Endodermal cell (in vitro differentiated cells): ENCODE measurements around the gene ARPC5. TPM values are rescaled to one million over a fixed set of nuclear protein-coding genes. Genes with fewer than 3 reads are reported as not detected.
"Not testable (repeated sequence)": the region's sequence is repeated elsewhere in the genome, so short reads cannot be mapped to it uniquely, and the experiment has no call there.

Source experiments
- DNase-seq: peaks from one replicate; pipeline ENCODE4 v3.0.0-alpha.2; 2017
- H3K27ac ChIP-seq: 2 replicates; pipeline ENCODE4 v1.5.1; 2013; ENCODE audit warnings: mild to moderate bottlenecking, low read depth, low read length, moderate library complexity
- H3K27me3 ChIP-seq: 2 replicates; pipeline ENCODE4 v1.6.1; 2013; ENCODE audit warnings: mild to moderate bottlenecking, low read length, moderate library complexity; ENCODE audit not compliant: insufficient read depth, control insufficient read depth, poor library complexity, severe bottlenecking
- H3K36me3 ChIP-seq: 2 replicates; pipeline ENCODE4 v1.7.0; 2013; ENCODE audit warnings: mild to moderate bottlenecking, low read length, moderate library complexity; ENCODE audit not compliant: control insufficient read depth, insufficient read depth
- H3K4me1 ChIP-seq: one replicate; pipeline ENCODE4 v1.7.0; 2013; ENCODE audit warnings: low read length; ENCODE audit not compliant: control insufficient read depth, insufficient read depth
- H3K4me3 ChIP-seq: 2 replicates; pipeline ENCODE4 v1.5.1; 2013; ENCODE audit warnings: mild to moderate bottlenecking, low read length, moderate library complexity
- H3K9ac ChIP-seq: 2 replicates; pipeline ENCODE4 v1.6.1; 2013; ENCODE audit warnings: mild to moderate bottlenecking, low read length, moderate library complexity; ENCODE audit not compliant: poor library complexity, severe bottlenecking; ENCODE audit errors: extremely low read depth
- H3K9me3 ChIP-seq: 2 replicates; pipeline ENCODE4 v1.6.1; 2013; ENCODE audit warnings: mild to moderate bottlenecking, low read length, moderate library complexity; ENCODE audit not compliant: control insufficient read depth
- H3K27ac Mint-ChIP-seq: 2 replicates; pipeline ENCODE4 v1.8.0; 2020; ENCODE audit warnings: mixed read lengths
- H3K27me3 Mint-ChIP-seq: 2 replicates; pipeline ENCODE4 v1.8.0; 2021; ENCODE audit warnings: mild to moderate bottlenecking, mixed read lengths; ENCODE audit not compliant: insufficient read depth
- H3K36me3 Mint-ChIP-seq: 2 replicates; pipeline ENCODE4 v1.8.0; 2020; ENCODE audit warnings: low read depth, mixed read lengths
- H3K4me1 Mint-ChIP-seq: 2 replicates; pipeline ENCODE4 v1.8.0; 2020; ENCODE audit warnings: mixed read lengths
- H3K4me3 Mint-ChIP-seq: 2 replicates; pipeline ENCODE4 v1.8.0; 2020; ENCODE audit warnings: mild to moderate bottlenecking, moderate library complexity, mixed read lengths
- H3K9me3 Mint-ChIP-seq: 2 replicates; pipeline ENCODE4 v1.8.0; 2020; ENCODE audit warnings: mild to moderate bottlenecking, mixed read lengths
- CTCF ChIP-seq: fragments of 200-600 bp; sonication (generic); conservative IDR thresholded peaks from 2 replicates; pipeline ENCODE4 v1.5.0; 2021; ENCODE audit warnings: antibody characterized with exemption, mild to moderate bottlenecking
- WGBS, 2 experiments: methylation state at CpG; one replicate each; pipeline versions ENCODE4 v1.1.5 to v1.1.7; 2013; ENCODE audit warnings: missing lambda C conversion rate in 2 of 2, mixed read lengths in 1 of 2; ENCODE audit not compliant: insufficient coverage in 1 of 2, insufficient read length in 1 of 2; 5-methylcytosine and 5-hydroxymethylcytosine counted together
- total RNA-seq, 2 donors: library from RNA; stranded (reverse); fragmentation: NEBNext Ultra II Directional in 1 of 2; extraction: Animal tissue kit (Norgen Biotek cat#: 25700) in 1 of 2; gene quantifications; 2 replicates in 1 of 2; 3 replicates in 1 of 2; pipeline ENCODE4 v1.2.1, GENCODE V29; 2021

Gene ARPC5
- total RNA-seq, 2 donors from 2014 or later, result 78.7 to 99.5 TPM

GRCh38 chr1:183628537-183628936, 7.0 kb downstream of the ARPC5 start:
- TF ChIP-seq CTCF, result no peak
- Histone ChIP-seq H3K27me3 (no peaks in the 10 kb centered on the region), H3K9ac (no peak overlapping the region), H3K4me1 (no peaks in the 10 kb centered on the region), H3K27ac (no peak overlapping the region), H3K4me3 (no peak overlapping the region), H3K9me3 (peaks cover 9% of the 10 kb centered on the region), H3K36me3 (peaks cover 69% of the 10 kb centered on the region)
- H3K36me3 Mint-ChIP-seq, result peaks cover 39% of the 10 kb centered on the region
- H3K4me1 Mint-ChIP-seq, result peaks cover 15% of the 10 kb centered on the region
- no peaks in the 10 kb centered on the region for H3K27me3 Mint-ChIP-seq
- no peak overlapping the region for H3K4me3 Mint-ChIP-seq
- no peak for DNase-seq
- H3K9me3 Mint-ChIP-seq, result no peaks in the 10 kb centered on the region
- H3K27ac Mint-ChIP-seq, result no peak overlapping the region

GRCh38 chr1:183626236-183626635, 9.3 kb downstream of the ARPC5 start:
- H3K9me3 ChIP-seq, H3K27me3 ChIP-seq, H3K4me3 Mint-ChIP-seq, H3K27me3 Mint-ChIP-seq, H3K9ac ChIP-seq, H3K27ac ChIP-seq, H3K9me3 Mint-ChIP-seq, DNase-seq, H3K4me3 ChIP-seq, H3K27ac Mint-ChIP-seq, H3K4me1 ChIP-seq: not testable (repeated sequence)
- peaks cover 36% of the 10 kb centered on the region for H3K36me3 Mint-ChIP-seq
- 90% methylated on average over 3 of the region's 3 CpGs; no CpG with 5 or more reads in 1 of the 2 experiments for WGBS, 2 experiments
- H3K36me3 ChIP-seq, result peaks cover 63% of the 10 kb centered on the region
- H3K4me1 Mint-ChIP-seq, result peaks cover 13% of the 10 kb centered on the region

DNA sequence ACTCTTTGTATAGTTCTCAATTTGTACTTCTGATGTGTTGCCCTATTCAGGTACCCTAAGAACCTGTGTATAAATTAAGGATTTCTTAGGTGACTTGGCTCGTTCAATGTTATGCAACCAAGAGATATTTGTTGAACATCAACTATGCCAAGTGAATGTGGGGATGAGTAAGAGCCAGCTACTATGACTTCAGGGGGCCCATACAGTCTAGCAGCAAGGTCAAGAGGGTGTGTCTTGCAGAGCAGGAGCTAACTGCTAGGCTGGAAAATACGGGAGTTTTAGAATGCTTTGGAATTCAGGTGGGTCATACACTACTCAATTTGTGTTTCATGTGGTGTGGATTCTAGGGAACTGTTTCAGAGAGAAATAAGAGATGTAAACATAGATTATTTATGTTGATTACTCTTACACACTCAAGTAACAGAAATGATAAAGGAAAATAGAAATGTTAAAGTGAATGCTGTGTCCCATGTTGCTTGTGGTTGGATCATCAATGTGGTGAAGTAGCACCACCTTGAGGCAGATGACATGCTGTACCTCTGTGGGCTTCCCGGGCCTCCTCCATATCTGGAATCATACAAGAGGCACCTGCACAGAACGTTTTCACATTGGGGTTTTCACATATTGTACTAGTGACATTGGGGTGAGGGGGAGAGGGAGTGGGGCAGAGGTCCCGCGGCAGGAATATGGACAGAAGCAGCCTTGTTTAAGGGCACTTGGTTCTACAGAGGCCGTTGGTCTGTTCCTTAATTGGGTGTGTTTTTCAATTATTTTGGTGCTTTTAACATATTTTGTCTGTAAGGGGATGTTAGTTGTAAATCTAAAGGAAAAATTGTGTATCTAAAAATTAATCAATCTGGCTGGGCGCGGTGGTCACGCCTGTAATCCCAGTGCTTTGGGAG, 12.4 kb downstream of the ARPC5 start:
- Mint-ChIP-seq H3K4me1 (peaks cover 31% of the 10 kb centered on the region), H3K36me3 (peaks cover 8% of the 10 kb centered on the region), H3K27me3 (no peaks in the 10 kb centered on the region), H3K27ac (no peak overlapping the region), H3K4me3 (no peak overlapping the region), H3K9me3 (no peaks in the 10 kb centered on the region)
- 54 to 73% methylated on average over 3 to 10 of the region's 10 CpGs for WGBS, 2 experiments
- TF ChIP-seq CTCF, result peak; percentile 93
- H3K4me3 ChIP-seq, result no peak overlapping the region
- peaks cover 7% of the 10 kb centered on the region for H3K4me1 ChIP-seq
- no peak overlapping the region for H3K9ac ChIP-seq
- no peak overlapping the region for H3K27ac ChIP-seq
- no peaks in the 10 kb centered on the region for H3K27me3 ChIP-seq
- no peaks in the 10 kb centered on the region for H3K9me3 ChIP-seq
- H3K36me3 ChIP-seq, result peaks cover 33% of the 10 kb centered on the region
- DNase-seq, result peak; percentile 82
